ENCODE data around the gene RTN1.

The RTN1 gene

DNA sequence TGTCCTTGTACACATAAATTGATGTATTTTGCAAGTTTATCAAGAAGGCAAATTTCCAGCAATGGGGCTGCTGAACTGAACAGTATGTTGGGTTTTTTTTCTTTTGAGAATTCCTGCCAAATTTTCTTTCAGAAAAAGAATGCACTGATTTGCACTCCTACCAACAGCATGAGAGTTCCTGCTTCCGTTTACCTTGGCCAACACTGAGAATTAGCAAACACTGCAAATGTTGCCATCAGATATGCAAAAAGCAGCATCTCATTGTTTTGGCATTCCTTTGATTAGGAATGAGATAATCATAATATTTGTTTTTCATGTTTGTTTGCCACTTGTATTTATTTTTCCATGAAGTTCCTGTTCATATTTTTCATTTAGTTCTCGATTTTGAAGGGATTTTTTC is 82.4 kb downstream of the RTN1 start:
- DNase-seq (ENCODE audit: low spot score), result no peak
- Mint-ChIP-seq H3K36me3 (ENCODE audit: low read depth) (no peaks in the 10 kb centered on the region), H3K4me1 (ENCODE audit: low read depth) (no peaks in the 10 kb centered on the region), H3K4me3 (no peak overlapping the region), H3K9me3 (no peaks in the 10 kb centered on the region), H3K27ac (no peak overlapping the region), H3K27me3 (ENCODE audit: low read depth) (no peaks in the 10 kb centered on the region)

DNA sequence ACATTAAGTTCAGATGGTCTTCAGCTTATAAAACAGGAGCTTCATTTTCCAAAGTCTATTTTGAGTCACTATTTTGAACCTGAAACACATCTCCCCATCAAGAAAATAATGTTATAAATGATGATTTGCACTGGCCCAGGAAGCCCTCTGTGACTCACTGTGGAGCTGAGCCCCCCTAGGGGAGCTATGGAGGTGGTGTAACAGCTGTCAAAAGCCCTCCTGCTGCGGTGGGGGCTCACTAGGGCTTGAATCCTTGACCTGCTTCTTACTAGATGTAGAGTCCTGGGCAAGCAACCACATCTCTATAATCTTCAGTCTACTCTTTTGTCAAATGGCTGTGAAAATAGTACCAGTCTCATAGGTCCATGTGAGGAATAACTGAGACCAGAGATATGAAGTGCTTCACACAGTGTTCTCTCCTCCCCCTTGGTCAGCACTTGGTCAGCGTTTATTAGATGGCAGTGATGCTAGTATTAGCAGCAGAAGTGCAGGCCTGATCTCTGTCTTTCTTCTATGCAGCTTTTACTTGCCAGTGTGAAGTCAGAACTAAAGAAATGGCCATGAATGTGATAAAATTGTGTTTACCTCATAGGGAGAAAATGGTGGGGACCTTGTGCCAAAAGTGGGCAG is 83.4 kb downstream of the RTN1 start:
- Mint-ChIP-seq H3K36me3 (ENCODE audit: low read depth) (no peaks in the 10 kb centered on the region), H3K4me3 (no peak overlapping the region), H3K4me1 (ENCODE audit: low read depth) (no peaks in the 10 kb centered on the region), H3K9me3 (no peaks in the 10 kb centered on the region), H3K27me3 (ENCODE audit: low read depth) (no peaks in the 10 kb centered on the region), H3K27ac (no peak overlapping the region)
- no peak for DNase-seq (ENCODE audit: low spot score)

DNA sequence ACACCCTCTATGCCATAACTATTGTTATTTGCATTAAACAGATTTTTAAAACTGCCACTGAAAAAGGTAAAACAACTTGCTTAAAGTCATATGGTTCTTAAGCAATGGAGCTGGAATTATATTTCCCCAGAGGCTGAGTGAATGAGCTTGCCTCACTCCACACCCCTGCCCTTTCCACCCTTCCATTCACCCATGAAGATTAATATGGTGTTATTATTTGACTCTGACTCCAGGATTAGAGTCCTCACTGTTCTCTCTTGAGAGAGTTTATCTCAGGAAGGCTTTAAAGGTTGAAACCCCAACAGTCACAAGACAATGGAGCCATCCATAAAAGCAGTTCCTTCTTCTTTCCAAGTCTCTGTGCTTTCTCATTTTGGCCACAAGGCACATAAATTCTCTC is 84.9 kb downstream of the RTN1 start:
- no peak for DNase-seq (ENCODE audit: low spot score)
- no peak overlapping the region for H3K4me3 Mint-ChIP-seq
- H3K9me3 Mint-ChIP-seq, result no peaks in the 10 kb centered on the region
- no peaks in the 10 kb centered on the region for H3K27me3 Mint-ChIP-seq (ENCODE audit: low read depth)
- H3K27ac Mint-ChIP-seq, result no peak overlapping the region
- H3K36me3 Mint-ChIP-seq (ENCODE audit: low read depth), result no peaks in the 10 kb centered on the region
- H3K4me1 Mint-ChIP-seq (ENCODE audit: low read depth), result no peaks in the 10 kb centered on the region

DNA sequence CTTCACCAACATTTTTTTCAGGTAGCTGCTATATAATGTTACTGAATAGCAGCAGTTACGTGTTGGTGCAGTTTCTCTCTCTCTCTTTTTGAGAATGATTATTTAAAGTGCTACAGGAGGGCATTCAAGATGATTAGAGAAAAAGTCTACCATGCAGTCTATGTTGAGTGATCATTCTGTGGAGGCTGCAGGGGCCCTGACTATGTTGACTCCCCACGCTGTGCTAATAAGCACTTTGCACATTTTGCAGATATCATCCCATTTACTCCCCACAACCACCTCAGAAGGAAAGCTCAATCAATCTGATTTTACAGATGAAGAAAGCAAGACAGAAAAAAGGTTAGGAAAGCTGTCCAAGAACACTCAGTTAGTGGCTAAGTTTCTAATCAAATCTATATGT is 87.8 kb downstream of the RTN1 start:
- no peaks in the 10 kb centered on the region for H3K4me1 Mint-ChIP-seq (ENCODE audit: low read depth)
- H3K9me3 Mint-ChIP-seq, result no peaks in the 10 kb centered on the region
- no peak overlapping the region for H3K27ac Mint-ChIP-seq
- no peaks in the 10 kb centered on the region for H3K36me3 Mint-ChIP-seq (ENCODE audit: low read depth)
- no peak for DNase-seq (ENCODE audit: low spot score)
- no peak overlapping the region for H3K4me3 Mint-ChIP-seq
- H3K27me3 Mint-ChIP-seq (ENCODE audit: low read depth), result no peaks in the 10 kb centered on the region

DNA sequence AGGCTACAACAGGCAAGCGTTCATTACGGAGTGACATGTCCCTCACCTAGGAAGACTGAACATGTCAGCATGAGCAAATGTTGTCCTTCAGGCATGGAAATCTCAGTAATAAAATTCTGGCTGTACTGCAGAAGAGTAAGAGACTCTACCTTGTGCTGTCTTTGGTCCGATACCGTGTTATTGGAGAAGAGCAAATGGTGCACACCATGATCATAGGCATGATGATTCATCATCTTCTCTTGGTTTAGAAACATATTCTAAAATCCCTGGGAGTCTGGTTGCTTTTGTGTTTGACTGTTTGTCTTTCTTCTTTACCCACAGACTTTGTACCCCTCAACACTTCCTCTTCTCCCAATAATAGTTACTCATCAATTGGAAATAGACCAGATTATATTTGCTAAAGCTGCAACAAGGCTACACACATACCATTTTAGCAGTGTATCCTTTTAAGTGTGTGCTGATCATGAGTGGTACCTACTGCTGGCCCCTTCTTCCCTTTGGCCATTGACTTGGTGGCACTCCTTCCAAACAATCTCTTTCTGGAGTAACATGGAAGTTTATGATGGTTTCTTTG is 93.5 kb downstream of the RTN1 start:
- Mint-ChIP-seq H3K4me1 (ENCODE audit: low read depth) (no peaks in the 10 kb centered on the region), H3K4me3 (no peak overlapping the region), H3K9me3 (no peaks in the 10 kb centered on the region), H3K27ac (no peak overlapping the region), H3K36me3 (ENCODE audit: low read depth) (no peaks in the 10 kb centered on the region), H3K27me3 (ENCODE audit: low read depth) (peaks cover 2% of the 10 kb centered on the region)
- no peak for DNase-seq (ENCODE audit: low spot score)

DNA sequence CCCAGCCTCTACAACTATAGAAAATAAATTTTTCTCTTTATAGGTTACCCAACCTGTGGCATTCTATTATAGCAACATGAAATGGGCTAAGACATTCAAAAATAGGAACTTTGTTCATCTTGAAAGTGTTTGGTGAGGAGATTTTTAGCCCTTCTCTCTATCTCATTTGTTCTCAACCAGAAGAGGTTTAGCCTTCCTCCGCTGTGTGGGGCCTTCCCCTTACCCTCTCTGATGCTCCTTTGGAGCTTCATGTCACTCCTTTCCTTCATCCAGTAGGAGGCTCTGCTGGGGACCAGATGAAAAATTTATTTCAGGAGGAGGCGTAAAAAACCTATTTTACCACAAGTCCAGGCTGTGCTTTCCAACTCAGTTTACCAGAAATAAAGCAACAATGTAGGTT is 94.1 kb downstream of the RTN1 start:
- Mint-ChIP-seq H3K4me1 (ENCODE audit: low read depth) (no peaks in the 10 kb centered on the region), H3K4me3 (no peak overlapping the region), H3K36me3 (ENCODE audit: low read depth) (no peaks in the 10 kb centered on the region), H3K27me3 (ENCODE audit: low read depth) (peaks cover 2% of the 10 kb centered on the region), H3K27ac (no peak overlapping the region), H3K9me3 (no peaks in the 10 kb centered on the region)
- no peak for DNase-seq (ENCODE audit: low spot score)

DNA sequence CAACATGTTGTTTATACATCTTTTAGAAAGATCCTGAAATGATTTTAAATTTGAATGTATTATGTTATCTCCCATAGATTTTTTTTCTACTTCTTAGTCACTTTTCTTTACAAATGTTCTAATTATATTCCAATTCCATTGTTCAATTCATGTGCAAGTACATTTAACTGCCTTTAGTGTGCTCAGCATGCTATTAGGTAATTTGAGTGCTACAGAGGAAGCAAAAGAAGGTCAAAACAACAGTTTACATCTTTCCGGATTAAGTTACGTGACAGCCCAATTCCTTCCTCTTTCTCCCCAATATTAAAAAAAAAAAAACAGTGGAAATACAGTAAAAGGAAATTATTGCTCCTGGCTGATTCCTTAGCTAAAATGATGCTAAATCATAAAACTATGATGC is 98.3 kb downstream of the RTN1 start:
- no peak for DNase-seq (ENCODE audit: low spot score)
- Mint-ChIP-seq H3K27me3 (ENCODE audit: low read depth) (peaks cover 2% of the 10 kb centered on the region), H3K4me1 (ENCODE audit: low read depth) (no peaks in the 10 kb centered on the region), H3K27ac (no peak overlapping the region), H3K9me3 (no peaks in the 10 kb centered on the region), H3K36me3 (ENCODE audit: low read depth) (no peaks in the 10 kb centered on the region), H3K4me3 (no peak overlapping the region)

DNA sequence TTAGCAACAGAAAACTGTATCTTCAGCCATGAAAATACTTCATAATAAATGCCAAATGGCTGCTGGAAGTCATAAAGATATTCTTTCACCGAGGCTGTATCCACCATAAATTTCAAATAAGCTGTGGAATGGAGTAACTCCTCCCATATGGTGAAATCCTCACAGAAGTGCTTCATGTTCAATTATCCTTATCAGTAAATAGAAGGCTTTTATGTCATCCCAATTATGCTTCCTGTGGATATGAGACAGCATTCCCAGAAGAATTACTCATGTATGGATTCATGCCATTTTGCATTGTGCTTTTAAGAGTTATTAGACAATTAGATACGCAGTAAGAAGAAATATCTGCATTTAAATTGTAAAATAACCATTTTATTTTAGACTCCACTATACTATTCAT is 99.0 kb downstream of the RTN1 start:
- H3K9me3 Mint-ChIP-seq, result no peaks in the 10 kb centered on the region
- H3K36me3 Mint-ChIP-seq (ENCODE audit: low read depth), result no peaks in the 10 kb centered on the region
- no peak overlapping the region for H3K27ac Mint-ChIP-seq
- H3K27me3 Mint-ChIP-seq (ENCODE audit: low read depth), result peaks cover 2% of the 10 kb centered on the region
- DNase-seq (ENCODE audit: low spot score), result no peak
- H3K4me3 Mint-ChIP-seq, result no peak overlapping the region
- H3K4me1 Mint-ChIP-seq (ENCODE audit: low read depth), result no peaks in the 10 kb centered on the region

DNA sequence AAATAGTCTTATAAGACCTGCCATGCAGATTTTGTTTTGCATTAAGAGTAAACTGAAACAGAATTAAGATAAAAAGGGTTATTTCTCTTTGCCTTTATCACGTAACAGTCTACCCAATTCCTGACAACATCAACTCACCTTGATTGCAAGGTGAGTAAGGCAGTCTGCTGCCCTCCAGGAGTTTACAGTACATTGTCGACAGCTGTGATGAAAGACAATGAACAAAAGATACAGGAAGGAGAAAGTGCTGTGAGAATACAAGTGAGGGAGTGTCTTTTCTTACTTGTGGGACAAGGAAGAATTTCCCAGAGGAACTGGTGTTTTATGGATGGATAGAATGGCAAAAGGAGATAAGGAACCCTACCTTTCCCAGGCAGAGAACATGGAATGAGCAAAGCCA is 101.0 kb downstream of the RTN1 start:
- no peak for DNase-seq (ENCODE audit: low spot score)
- Mint-ChIP-seq H3K9me3 (no peaks in the 10 kb centered on the region), H3K27ac (no peak overlapping the region), H3K4me3 (no peak overlapping the region), H3K36me3 (ENCODE audit: low read depth) (no peaks in the 10 kb centered on the region), H3K4me1 (ENCODE audit: low read depth) (no peaks in the 10 kb centered on the region), H3K27me3 (ENCODE audit: low read depth) (peaks cover 2% of the 10 kb centered on the region)

DNA sequence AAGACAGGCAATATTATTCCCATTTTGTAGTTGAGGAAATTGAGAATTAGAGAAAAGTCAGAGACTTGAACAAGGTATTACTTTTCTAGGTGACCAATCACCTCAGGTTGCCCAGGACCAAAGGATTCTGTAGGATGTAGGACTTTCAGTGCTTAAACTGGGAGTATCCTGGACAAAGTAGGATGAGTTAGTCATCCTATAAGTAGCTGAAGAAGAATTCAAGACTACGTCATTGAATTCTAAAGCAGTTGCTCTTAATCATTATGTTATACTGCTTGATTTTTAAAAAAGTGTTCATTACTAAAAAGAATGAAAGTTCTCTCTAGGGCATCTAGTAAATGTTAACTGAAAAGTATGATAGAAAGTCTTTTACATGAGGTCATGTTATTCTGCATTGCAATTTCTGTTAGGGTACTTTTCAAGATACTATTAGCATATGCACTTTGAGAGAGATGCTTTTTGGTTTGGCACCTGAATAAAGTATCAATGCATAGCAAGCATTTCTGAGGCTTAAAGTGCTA is 101.7 kb downstream of the RTN1 start:
- Mint-ChIP-seq H3K4me3 (no peak overlapping the region), H3K4me1 (ENCODE audit: low read depth) (no peaks in the 10 kb centered on the region), H3K27me3 (ENCODE audit: low read depth) (peaks cover 2% of the 10 kb centered on the region), H3K9me3 (no peaks in the 10 kb centered on the region), H3K27ac (no peak overlapping the region), H3K36me3 (ENCODE audit: low read depth) (no peaks in the 10 kb centered on the region)
- no peak for DNase-seq (ENCODE audit: low spot score)

DNA sequence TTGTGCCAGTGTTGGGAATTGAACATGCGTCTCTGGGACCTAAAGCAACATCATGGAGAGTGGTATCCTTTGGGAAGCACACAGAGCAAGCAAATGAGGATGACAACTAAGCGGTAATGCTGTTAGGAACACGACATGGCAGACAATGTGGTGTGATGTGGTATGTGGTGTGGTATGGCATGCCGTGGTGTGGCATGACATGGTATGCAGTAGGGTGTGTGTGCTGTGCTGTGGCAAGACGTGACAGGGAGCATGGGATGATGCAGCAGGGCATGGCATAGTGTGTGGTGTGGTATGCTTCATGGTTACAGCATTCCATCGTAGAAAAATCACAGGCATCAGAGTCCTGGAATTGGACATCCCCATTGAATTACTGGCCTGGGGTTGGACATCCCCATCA is 108.7 kb downstream of the RTN1 start:
- H3K27ac Mint-ChIP-seq, result no peak overlapping the region
- H3K4me1 Mint-ChIP-seq (ENCODE audit: low read depth), result no peaks in the 10 kb centered on the region
- no peaks in the 10 kb centered on the region for H3K9me3 Mint-ChIP-seq

DNA sequence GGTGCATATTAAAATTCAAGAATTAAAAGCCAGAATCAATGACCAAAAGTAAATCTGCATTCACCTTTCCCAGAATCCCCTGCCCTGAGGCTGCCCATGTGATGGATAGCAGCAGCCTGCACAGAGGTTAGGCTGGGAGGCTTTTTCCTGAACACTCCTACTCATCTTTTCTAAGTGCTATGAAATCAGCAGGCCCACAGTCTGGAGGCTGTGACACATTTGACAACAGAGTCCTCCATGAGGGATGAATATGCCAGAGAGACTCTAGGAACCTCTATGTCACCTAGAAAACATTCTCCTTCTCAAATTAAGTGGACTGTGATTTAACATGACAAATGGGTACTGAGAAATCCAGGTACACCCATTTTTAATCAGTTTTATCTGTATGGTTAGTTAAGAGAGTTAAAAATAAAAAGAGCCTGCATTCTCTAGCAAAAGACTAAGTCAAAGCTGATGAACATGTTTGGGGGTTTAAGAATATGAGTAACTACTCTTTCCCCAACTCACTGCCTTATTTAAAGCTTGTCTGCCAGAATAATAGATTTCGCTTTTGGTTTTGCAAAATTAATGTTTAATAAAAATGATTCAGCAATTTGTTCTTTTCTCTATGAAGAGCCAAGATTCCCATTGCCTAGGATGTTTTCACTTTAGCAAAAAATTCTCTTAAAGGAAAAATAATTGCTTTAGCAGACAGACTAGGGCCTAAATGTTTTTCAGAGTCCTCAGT is 115.0 kb downstream of the RTN1 start:
- Mint-ChIP-seq H3K36me3 (ENCODE audit: low read depth) (no peaks in the 10 kb centered on the region), H3K27me3 (ENCODE audit: low read depth) (no peaks in the 10 kb centered on the region), H3K4me3 (no peak overlapping the region), H3K9me3 (no peaks in the 10 kb centered on the region), H3K27ac (no peak overlapping the region), H3K4me1 (ENCODE audit: low read depth) (no peaks in the 10 kb centered on the region)
- no peak for DNase-seq (ENCODE audit: low spot score)

More for the DNA sequence above, 108.7 kb downstream of the RTN1 start:
- no peaks in the 10 kb centered on the region for H3K27me3 Mint-ChIP-seq (ENCODE audit: low read depth)
- no peak overlapping the region for H3K4me3 Mint-ChIP-seq
- no peak for DNase-seq (ENCODE audit: low spot score)
- H3K36me3 Mint-ChIP-seq (ENCODE audit: low read depth), result no peaks in the 10 kb centered on the region

DNA sequence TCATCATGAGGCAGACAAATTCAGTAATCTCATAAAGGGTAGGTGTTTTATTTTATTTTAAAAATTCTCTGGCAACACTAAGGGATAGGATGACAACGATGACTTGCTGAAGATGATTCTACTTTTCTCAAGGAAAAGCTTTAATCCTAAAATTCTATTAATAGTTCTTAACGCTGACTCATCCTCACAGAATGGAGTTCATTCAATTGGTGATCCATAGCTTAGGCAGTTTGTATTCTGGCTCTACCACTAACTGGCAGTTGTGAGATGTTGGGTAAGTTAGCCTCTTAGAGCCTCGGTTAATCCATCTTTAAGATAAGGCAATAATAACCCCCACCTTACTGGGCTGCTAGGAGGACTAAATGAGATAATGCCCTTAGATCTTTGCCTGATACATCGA is 116.3 kb downstream of the RTN1 start:
- Mint-ChIP-seq H3K4me1 (ENCODE audit: low read depth) (no peaks in the 10 kb centered on the region), H3K27ac (no peak overlapping the region), H3K27me3 (ENCODE audit: low read depth) (no peaks in the 10 kb centered on the region), H3K36me3 (ENCODE audit: low read depth) (no peaks in the 10 kb centered on the region), H3K9me3 (no peaks in the 10 kb centered on the region), H3K4me3 (no peak overlapping the region)
- DNase-seq (ENCODE audit: low spot score), result no peak

DNA sequence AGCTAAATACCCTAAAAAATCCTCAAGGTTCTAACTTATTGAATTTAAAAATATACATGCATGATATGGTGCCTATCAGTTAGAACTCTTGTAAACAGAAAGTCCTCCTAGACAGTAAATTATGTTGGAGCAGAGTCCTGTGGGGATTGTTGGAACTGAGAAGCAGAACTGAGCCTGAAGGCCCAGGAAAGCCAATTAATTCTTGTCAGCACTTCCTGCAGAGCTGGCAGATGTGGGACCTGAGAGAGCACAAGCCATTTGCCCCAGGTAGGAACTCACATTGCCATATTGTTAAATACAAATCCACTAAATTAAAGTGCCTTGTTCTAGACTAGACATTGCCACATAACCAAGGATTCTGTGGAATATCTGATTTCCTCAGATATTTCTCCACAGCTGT is 117.1 kb downstream of the RTN1 start:
- no peaks in the 10 kb centered on the region for H3K9me3 Mint-ChIP-seq
- H3K4me3 Mint-ChIP-seq, result no peak overlapping the region
- no peaks in the 10 kb centered on the region for H3K36me3 Mint-ChIP-seq (ENCODE audit: low read depth)
- no peaks in the 10 kb centered on the region for H3K4me1 Mint-ChIP-seq (ENCODE audit: low read depth)
- H3K27ac Mint-ChIP-seq, result no peak overlapping the region
- no peak for DNase-seq (ENCODE audit: low spot score)
- no peaks in the 10 kb centered on the region for H3K27me3 Mint-ChIP-seq (ENCODE audit: low read depth)

Data from T-helper 2 cell treated with Interferon-gamma antibody and Interleukin-4, amounts not matched to agents 5 μg/mL and 100 μg/mL, for 36 hours (primary cell).